ENCODE measurements around the gene QSOX2. TPM values are rescaled to one million over a fixed set of nuclear protein-coding genes. Genes with fewer than 3 reads are reported as not detected.

Gene QSOX2
- total and polyA plus RNA-seq, 2 experiments from 2014 or later = 9.2 to 29.2 TPM

GRCh38 chr9:136204145-136204805 is 41.3 kb downstream of the QSOX2 start (continued):
- TF ChIP-seq ZNF331 (CRISPR knock-in tag; IDR thresholded peaks at IDR 0.05; ENCODE audit: low read depth) (no peak), CTCF (conservative IDR thresholded peaks at IDR 0.05; ENCODE audit: low read depth in 2 of 2) (no peak), EZH2 (IDR thresholded peaks at IDR 0.05; ENCODE audit: low read depth, unreplicated experiment) (no peak), ZNF114 (CRISPR knock-in tag; IDR thresholded peaks at IDR 0.05) (no peak), POLR2AphosphoS5 (IDR thresholded peaks at IDR 0.05; ENCODE audit: low read depth) (no peak), EZH2phosphoT487 (IDR thresholded peaks at IDR 0.05; ENCODE audit: unreplicated experiment) (no peak), CREB1 (CRISPR knock-in tag; IDR thresholded peaks at IDR 0.05; ENCODE audit: low read depth) (no peak), REST (IDR thresholded peaks at IDR 0.05; ENCODE audit: unreplicated experiment) (no peak), ETS1 (IDR thresholded peaks at IDR 0.05) (no peak), STAT1 (IDR thresholded peaks at IDR 0.05; ENCODE audit: unreplicated experiment) (no peak)

GRCh38 chr9:136203408-136204144 is 42.0 kb downstream of the QSOX2 start:
- Histone ChIP-seq H3F3A (replicated peaks; ENCODE audit: low read depth) (0 out of 2 replicates have a peak, but pooled peaks cover 2% of the 10 kb centered on the region), H3K4me1 (ENCODE audit: insufficient read depth) (no peaks in the 10 kb centered on the region; the same call in 1 of the 2 replicates), H2AFZ (no peak overlapping the region), H3K27ac (ENCODE audit: low read depth) (no peak overlapping the region), H3K27me3 (ENCODE audit: insufficient read depth) (peaks cover 77% of the 10 kb centered on the region), H3K36me3 (ENCODE audit: insufficient read depth) (no peaks in the 10 kb centered on the region), H4K20me1 (replicated peaks; ENCODE audit: insufficient read depth) (peaks cover 19% of the 10 kb centered on the region), H3K9me2 (ENCODE audit: insufficient read depth) (no peaks in the 10 kb centered on the region), H3K79me2 (replicated peaks; ENCODE audit: insufficient read depth) (no peaks in the 10 kb centered on the region), H3K4me2 (peak overlapping the region; percentile 72), H3K4me3 (peak overlapping the region; percentile 47)
- Mint-ChIP-seq H3K9me3 (no peaks in the 10 kb centered on the region), H3K27me3 (ENCODE audit: insufficient read depth, low read depth, poor library complexity) (peaks cover 69% of the 10 kb centered on the region), H3K36me3 (ENCODE audit: low read depth) (peaks cover 6% of the 10 kb centered on the region), H3K4me1 (peaks cover 7% of the 10 kb centered on the region; the same call in 2 of the 3 replicates), H3K4me3 (peak overlapping the region; percentile 39; the same call in 2 of the 3 replicates), H3K27ac (no peak overlapping the region)
- DNase-seq (ENCODE audit: low spot score) = no peak
- ATAC-seq = peak; percentile 1; the same call in 1 of the 3 replicates
- peak; percentile 70 for TF ChIP-seq EZH2 (IDR thresholded peaks at IDR 0.05; ENCODE audit: low read depth, unreplicated experiment)
- TF ChIP-seq EZH2phosphoT487 (IDR thresholded peaks at IDR 0.05; ENCODE audit: unreplicated experiment) = peak; percentile 31
- TF ChIP-seq CREB1 (CRISPR knock-in tag; IDR thresholded peaks at IDR 0.05; ENCODE audit: low read depth) = no peak
- TF ChIP-seq ETS1 (IDR thresholded peaks at IDR 0.05) = no peak
- TF ChIP-seq JUNB (IDR thresholded peaks at IDR 0.05; ENCODE audit: unreplicated experiment) = no peak
